Esophagus squamous epithelium (tissue), 4 donors: Measurements from ENCODE around the gene ELFN2.

Experiments used
- CTCF ChIP-seq, 6 experiments: fragments of 450-650 bp in 4 of 6; fragments of 200-600 bp in 2 of 6; sonication (generic) in 2 of 6; IDR thresholded peaks; one replicate each; pipeline ENCODE4 v1.5.1; 2016 to 2019; ENCODE audit warnings: antibody characterized with exemption in 6 of 6, mild to moderate bottlenecking in 4 of 6, moderate library complexity in 4 of 6
- POLR2A ChIP-seq, 4 donors: fragments of 450-650 bp; IDR thresholded peaks; one replicate each; pipeline ENCODE4 v1.6.1; 2017; ENCODE audit warnings: antibody characterized with exemption in 4 of 4, mild to moderate bottlenecking in 4 of 4, moderate library complexity in 3 of 4

- TF ChIP-seq POLR2A (IDR thresholded peaks at IDR 0.05), result no peak
- no peak for TF ChIP-seq CTCF (IDR thresholded peaks at IDR 0.05)
Measured at GRCh38 chr22:37406441-37407235, 20.6 kb downstream of the ELFN2 start.
